Upper lobe of left lung (tissue), 4 donors: ENCODE measurements around the gene PNMA8A.

Experiments
- CTCF ChIP-seq, 6 experiments: fragments of 450-650 bp in 4 of 6; fragments of 200-600 bp in 2 of 6; sonication (generic) in 2 of 6; IDR thresholded peaks; one replicate each; pipeline ENCODE4 v1.5.1; 2016 to 2019; ENCODE audit warnings: antibody characterized with exemption in 6 of 6
- EP300 ChIP-seq, 4 donors: sonication (generic); formaldehyde crosslinking; IDR thresholded peaks; one replicate each; pipeline ENCODE4 v1.5.1; 2017; ENCODE audit warnings: antibody characterized with exemption in 4 of 4, control low read depth in 2 of 4
- POLR2A ChIP-seq, 4 donors: fragments of 450-650 bp; IDR thresholded peaks; one replicate each; pipeline ENCODE4 v1.5.1; 2016 to 2017; ENCODE audit warnings: antibody characterized with exemption in 4 of 4, mild to moderate bottlenecking in 2 of 4
- POLR2AphosphoS5 ChIP-seq, 2 donors: sonication (generic); formaldehyde crosslinking; IDR thresholded peaks; one replicate each; pipeline ENCODE4 v1.5.1; 2017; ENCODE audit warnings: antibody characterized with exemption in 2 of 2

GRCh38 chr19:46517471-46517870, 46.1 kb upstream of the PNMA8A start:
- TF ChIP-seq POLR2A (IDR thresholded peaks at IDR 0.05) = no peak
- no peak for TF ChIP-seq CTCF (IDR thresholded peaks at IDR 0.05)
- TF ChIP-seq POLR2AphosphoS5 (IDR thresholded peaks at IDR 0.05) = no peak
- TF ChIP-seq EP300 (IDR thresholded peaks at IDR 0.05) = no peak
